ENCODE measurements around the gene SERPIND1.
"Not testable (repeated sequence)": the region's sequence is repeated elsewhere in the genome, so short reads cannot be mapped to it uniquely, and the experiment has no call there.

SERPIND1 gene

DNA sequence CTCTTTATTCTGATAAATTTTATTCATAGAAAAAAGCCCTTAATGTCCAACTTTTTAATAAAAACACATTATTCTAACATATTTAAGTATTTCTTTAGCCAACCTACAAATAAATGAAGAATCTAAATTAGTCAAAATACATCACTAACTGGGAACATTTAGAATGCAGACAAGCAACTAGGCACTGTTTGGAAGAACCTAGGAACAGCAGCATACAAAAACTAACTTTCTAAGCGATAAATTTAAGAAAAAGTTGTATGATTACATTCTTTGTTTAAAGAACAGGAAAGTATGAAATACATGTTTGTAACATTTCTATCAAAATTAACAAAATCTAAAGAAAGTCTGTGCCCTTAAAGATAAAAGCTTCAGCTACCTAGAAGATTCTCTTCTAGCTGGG, 49.4 kb downstream of the SERPIND1 start:
- H3K36me3 Mint-ChIP-seq, result peaks cover 12% of the 10 kb centered on the region
- no peak overlapping the region for H3K4me3 Mint-ChIP-seq
- H3K27ac Mint-ChIP-seq, result no peak overlapping the region
- no peaks in the 10 kb centered on the region for H3K27me3 Mint-ChIP-seq
- H3K4me1 Mint-ChIP-seq (ENCODE audit: low read depth), result no peaks in the 10 kb centered on the region
- H3K9me3 Mint-ChIP-seq (ENCODE audit: low read depth), result no peaks in the 10 kb centered on the region

DNA sequence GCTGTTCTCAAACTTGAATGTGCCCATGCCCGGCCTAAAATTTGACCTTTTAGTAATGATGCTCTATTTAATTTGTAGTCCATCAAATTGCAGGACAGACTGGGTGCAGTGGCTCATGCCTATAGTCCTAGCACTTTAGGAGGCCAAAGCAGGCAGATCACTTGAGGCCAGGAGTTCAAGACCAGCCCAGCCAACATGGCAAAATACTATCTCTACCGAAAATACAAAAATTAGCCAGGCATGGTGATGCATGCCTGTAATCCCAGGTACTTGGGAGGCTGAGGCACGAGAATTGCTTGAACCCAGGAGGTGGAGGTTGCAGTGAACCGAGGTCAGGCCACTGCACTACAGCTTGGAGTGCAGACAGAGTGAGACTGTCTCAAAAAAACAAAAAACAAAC, 51.3 kb downstream of the SERPIND1 start:
- not testable (repeated sequence) for H3K27me3 Mint-ChIP-seq; H3K4me3 Mint-ChIP-seq; H3K27ac Mint-ChIP-seq; H3K4me1 Mint-ChIP-seq (ENCODE audit: low read depth); H3K9me3 Mint-ChIP-seq (ENCODE audit: low read depth)
- peaks cover 14% of the 10 kb centered on the region for H3K36me3 Mint-ChIP-seq

- Mint-ChIP-seq H3K4me3 (no peak overlapping the region), H3K9me3 (ENCODE audit: low read depth) (no peaks in the 10 kb centered on the region), H3K27me3 (no peaks in the 10 kb centered on the region), H3K36me3 (peaks cover 16% of the 10 kb centered on the region), H3K27ac (no peak overlapping the region), H3K4me1 (ENCODE audit: low read depth) (no peaks in the 10 kb centered on the region)
Observed at GRCh38 chr22:20825624-20826023, 51.7 kb downstream of the SERPIND1 start.

GRCh38 chr22:20826373-20827152, 52.6 kb downstream of the SERPIND1 start:
- not testable (repeated sequence) for H3K27me3 Mint-ChIP-seq; H3K9me3 Mint-ChIP-seq (ENCODE audit: low read depth); H3K4me3 Mint-ChIP-seq; H3K27ac Mint-ChIP-seq; H3K4me1 Mint-ChIP-seq (ENCODE audit: low read depth)
- peaks cover 16% of the 10 kb centered on the region for H3K36me3 Mint-ChIP-seq

GRCh38 chr22:20829491-20830134, 55.7 kb downstream of the SERPIND1 start:
- peak overlapping the region; percentile 30 for H3K27ac Mint-ChIP-seq
- no peaks in the 10 kb centered on the region for H3K4me1 Mint-ChIP-seq (ENCODE audit: low read depth)
- no peaks in the 10 kb centered on the region for H3K9me3 Mint-ChIP-seq (ENCODE audit: low read depth)
- peaks cover 23% of the 10 kb centered on the region for H3K36me3 Mint-ChIP-seq
- no peak overlapping the region for H3K4me3 Mint-ChIP-seq
- H3K27me3 Mint-ChIP-seq, result no peaks in the 10 kb centered on the region

DNA sequence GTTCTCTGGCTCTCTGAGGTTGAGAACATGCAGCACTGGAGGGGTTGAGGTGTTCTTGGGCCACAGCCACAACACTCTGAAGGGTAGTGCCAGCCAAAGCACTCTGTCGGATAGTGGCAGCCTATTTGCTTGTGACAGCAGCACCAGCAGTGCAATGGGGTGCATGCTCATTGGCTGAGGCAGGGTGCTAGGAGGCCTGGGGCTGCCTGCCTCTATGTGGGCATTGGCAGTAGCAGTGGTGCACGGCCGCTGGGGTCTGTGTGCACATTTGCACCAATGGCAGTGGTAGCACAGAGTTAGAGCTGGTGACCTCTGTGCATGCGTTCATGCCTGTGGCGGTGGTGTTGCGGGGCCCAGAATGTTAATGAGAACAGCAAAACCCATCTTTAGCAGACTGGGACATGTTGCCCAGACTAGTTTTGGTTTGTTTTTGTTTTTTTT, 59.3 kb downstream of the SERPIND1 start:
- H3K27ac Mint-ChIP-seq, result no peak overlapping the region
- no peaks in the 10 kb centered on the region for H3K27me3 Mint-ChIP-seq
- H3K4me3 Mint-ChIP-seq, result no peak overlapping the region
- H3K9me3 Mint-ChIP-seq (ENCODE audit: low read depth), result no peaks in the 10 kb centered on the region
- H3K36me3 Mint-ChIP-seq, result peaks cover 15% of the 10 kb centered on the region
- peaks cover 9% of the 10 kb centered on the region for H3K4me1 Mint-ChIP-seq (ENCODE audit: low read depth)

GRCh38 chr22:20834206-20834605, 60.3 kb downstream of the SERPIND1 start:
- Mint-ChIP-seq H3K27ac (no peak overlapping the region), H3K4me1 (ENCODE audit: low read depth) (peaks cover 15% of the 10 kb centered on the region), H3K4me3 (no peak overlapping the region), H3K36me3 (peaks cover 15% of the 10 kb centered on the region), H3K9me3 (ENCODE audit: low read depth) (no peaks in the 10 kb centered on the region), H3K27me3 (no peaks in the 10 kb centered on the region)

DNA sequence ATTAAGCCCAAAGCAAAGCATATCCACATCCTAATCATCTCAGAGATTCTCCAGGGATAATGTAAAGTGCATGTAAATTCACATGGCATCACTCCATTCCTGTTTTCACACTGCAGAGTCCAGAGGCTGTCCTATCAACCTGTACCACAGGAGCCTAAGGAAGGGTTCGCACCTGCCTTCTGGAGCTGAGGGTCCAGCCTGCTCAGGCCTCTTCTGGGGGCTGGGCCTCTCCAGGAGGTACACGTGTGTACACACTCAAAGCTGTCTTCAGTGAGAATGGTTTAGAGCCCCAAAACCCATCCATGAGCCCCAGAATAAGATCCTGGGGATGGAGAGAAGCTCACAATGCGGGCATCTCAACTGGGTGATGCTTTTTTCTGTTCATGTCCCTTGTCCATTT, 60.8 kb downstream of the SERPIND1 start:
- Mint-ChIP-seq H3K4me1 (ENCODE audit: low read depth) (peaks cover 19% of the 10 kb centered on the region), H3K9me3 (ENCODE audit: low read depth) (no peaks in the 10 kb centered on the region), H3K36me3 (peaks cover 14% of the 10 kb centered on the region), H3K27ac (no peak overlapping the region), H3K4me3 (no peak overlapping the region), H3K27me3 (no peaks in the 10 kb centered on the region)

All from activated naive CD8-positive, alpha-beta T cell (primary cell).